OCI-LY3 (cell line): ENCODE data around the gene SIGLEC12.

ENCODE experiments used
- H2AFZ ChIP-seq: fragments of 200-600, 300-600 bp; shearing (Covaris generic); 2 replicates; pipeline ENCODE4 v1.6.0; 2014; ENCODE audit warnings: antibody characterized with exemption, low read depth, low read length
- H3K27ac ChIP-seq: fragments of 200-600, 300-600 bp; sonication (generic); 2 replicates; pipeline ENCODE4 v1.5.1; 2014; ENCODE audit warnings: mild to moderate bottlenecking, low read length, moderate library complexity, mixed read lengths
- H3K27me3 ChIP-seq: fragments of 200-600, 300-600 bp; sonication (generic); 2 replicates; pipeline ENCODE4 v1.6.1; 2014; ENCODE audit warnings: low read depth, low read length, mixed read lengths
- H3K36me3 ChIP-seq: fragments of 200-600, 300-600 bp; sonication (generic); replicated peaks from 2 replicates; pipeline ENCODE3; 2014; ENCODE audit warnings: low read depth, low read length, mixed read lengths
- H3K4me1 ChIP-seq: fragments of 300-600, 200-600 bp; sonication (generic); 2 replicates; pipeline ENCODE4 v1.6.1; 2014; ENCODE audit warnings: low read length, mixed read lengths
- H3K4me2 ChIP-seq: fragments of 200-600, 300-600 bp; sonication (generic); 2 replicates; pipeline ENCODE4 v1.6.1; 2014; ENCODE audit warnings: low read length, mixed read lengths
- H3K4me3 ChIP-seq: fragments of 300-600, 200-600 bp; sonication (generic); 2 replicates; pipeline ENCODE4 v1.5.1; 2014; ENCODE audit warnings: antibody characterized with exemption, mild to moderate bottlenecking, low read length, moderate library complexity
- H3K79me2 ChIP-seq: fragments of 300-600, 200-600 bp; shearing (Covaris generic); 2 replicates; pipeline ENCODE4 v1.6.1; 2014; ENCODE audit warnings: mild to moderate bottlenecking, low read length, mixed read lengths
- H3K9ac ChIP-seq: fragments of 300-600, 200-600 bp; shearing (Covaris generic); 2 replicates; pipeline ENCODE4 v1.6.0; 2014; ENCODE audit warnings: mild to moderate bottlenecking, low read length, moderate library complexity
- H3K9me3 ChIP-seq: fragments of 200-600, 300-600 bp; shearing (Covaris generic); 2 replicates; pipeline ENCODE4 v1.6.1; 2014; ENCODE audit warnings: low read length, mixed read lengths; ENCODE audit not compliant: insufficient read depth
- H4K20me1 ChIP-seq: fragments of 200-600, 300-600 bp; sonication (generic); 2 replicates; pipeline ENCODE4 v1.6.1; 2016; ENCODE audit warnings: low read length, mixed read lengths; ENCODE audit not compliant: insufficient read depth
- EZH2phosphoT487 ChIP-seq: fragments of 200-600 bp; shearing (Covaris generic); IDR thresholded peaks from 2 replicates; pipeline ENCODE4 v1.6.1; 2018; ENCODE audit warnings: antibody characterized with exemption, mixed run types, low read depth
- TF ChIP-seq, protein P1 (sequence below): fragments of 200-600, 300-600 bp; sonication (generic); IDR thresholded peaks from 2 replicates; pipeline ENCODE4 v1.5.1; 2014; ENCODE audit warnings: antibody characterized with exemption, low read length, low read depth

Gene SIGLEC12

DNA sequence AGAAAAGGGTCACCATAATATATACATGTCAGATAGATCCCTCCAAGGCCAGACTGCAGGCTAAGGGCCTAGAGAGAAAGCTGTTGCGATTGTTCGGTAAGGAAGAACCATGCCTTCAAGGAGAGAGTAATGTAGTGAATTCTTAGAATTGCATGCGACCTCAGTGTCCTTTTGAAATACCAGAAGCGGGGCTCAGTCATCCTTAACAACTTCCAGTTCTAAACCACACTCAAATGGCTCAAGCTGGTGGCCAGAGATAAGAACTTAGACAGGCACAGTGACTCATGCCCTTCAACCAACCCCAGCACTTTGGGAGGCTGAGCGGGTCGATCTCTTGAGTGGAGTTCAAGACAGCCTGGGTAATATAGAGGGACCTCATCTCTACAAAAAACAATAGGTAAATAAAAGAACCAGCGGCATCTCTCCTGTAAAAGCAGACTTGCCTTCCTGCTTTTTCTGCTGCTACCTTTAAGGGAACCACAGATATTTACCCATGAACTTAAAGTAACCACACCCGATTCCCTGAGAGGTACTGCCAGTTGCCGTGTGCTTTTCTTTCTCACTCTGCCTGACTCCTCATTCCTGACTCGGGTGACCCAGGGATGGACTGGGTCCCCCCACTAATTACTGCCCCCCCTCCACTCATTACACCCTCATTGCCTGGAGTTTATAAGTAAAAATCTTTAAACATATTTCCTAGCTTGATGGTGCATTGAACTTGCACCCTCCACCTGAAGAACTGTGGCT, 45.2 kb upstream of the SIGLEC12 start:
- Histone ChIP-seq H3K9ac (no peak overlapping the region), H4K20me1 (peaks cover 2% of the 10 kb centered on the region; the same call in 1 of the 2 replicates), H3K27me3 (peaks cover 57% of the 10 kb centered on the region), H3K4me3 (no peak overlapping the region), H2AFZ (no peak overlapping the region), H3K4me1 (peaks cover 19% of the 10 kb centered on the region), H3K9me3 (no peaks in the 10 kb centered on the region), H3K4me2 (no peak overlapping the region), H3K79me2 (no peaks in the 10 kb centered on the region), H3K27ac (no peak overlapping the region), H3K36me3 (no peaks in the 10 kb centered on the region)
- TF ChIP-seq, protein P1, sequence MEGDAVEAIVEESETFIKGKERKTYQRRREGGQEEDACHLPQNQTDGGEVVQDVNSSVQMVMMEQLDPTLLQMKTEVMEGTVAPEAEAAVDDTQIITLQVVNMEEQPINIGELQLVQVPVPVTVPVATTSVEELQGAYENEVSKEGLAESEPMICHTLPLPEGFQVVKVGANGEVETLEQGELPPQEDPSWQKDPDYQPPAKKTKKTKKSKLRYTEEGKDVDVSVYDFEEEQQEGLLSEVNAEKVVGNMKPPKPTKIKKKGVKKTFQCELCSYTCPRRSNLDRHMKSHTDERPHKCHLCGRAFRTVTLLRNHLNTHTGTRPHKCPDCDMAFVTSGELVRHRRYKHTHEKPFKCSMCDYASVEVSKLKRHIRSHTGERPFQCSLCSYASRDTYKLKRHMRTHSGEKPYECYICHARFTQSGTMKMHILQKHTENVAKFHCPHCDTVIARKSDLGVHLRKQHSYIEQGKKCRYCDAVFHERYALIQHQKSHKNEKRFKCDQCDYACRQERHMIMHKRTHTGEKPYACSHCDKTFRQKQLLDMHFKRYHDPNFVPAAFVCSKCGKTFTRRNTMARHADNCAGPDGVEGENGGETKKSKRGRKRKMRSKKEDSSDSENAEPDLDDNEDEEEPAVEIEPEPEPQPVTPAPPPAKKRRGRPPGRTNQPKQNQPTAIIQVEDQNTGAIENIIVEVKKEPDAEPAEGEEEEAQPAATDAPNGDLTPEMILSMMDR = no peak
- TF ChIP-seq EZH2phosphoT487 = no peak

DNA sequence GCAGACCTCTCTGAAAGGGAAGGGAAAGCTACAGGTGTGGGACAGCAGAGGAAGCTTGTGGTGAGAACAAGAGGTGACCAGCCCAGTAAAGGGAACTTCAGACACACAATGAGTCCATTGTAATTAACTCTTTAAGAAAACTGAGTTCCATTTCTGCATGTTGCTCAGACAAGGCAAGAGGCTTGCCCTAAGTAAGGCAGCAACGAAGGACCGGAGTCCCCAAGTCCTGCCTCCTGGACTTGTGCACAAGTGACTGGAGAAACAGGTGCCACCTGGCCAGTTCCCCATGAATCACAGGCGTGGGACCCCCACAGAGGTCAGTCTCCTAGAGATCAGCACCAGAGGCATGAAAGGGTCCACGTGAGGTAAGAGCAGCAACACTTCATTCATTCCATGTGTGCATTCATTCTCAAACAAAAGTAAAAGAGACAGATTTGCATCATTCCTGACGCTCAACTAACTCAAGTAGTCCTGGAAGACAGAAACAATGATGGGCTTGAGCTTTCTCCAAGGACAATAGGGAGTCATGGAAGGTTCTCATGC, 44.6 kb upstream of the SIGLEC12 start:
- H2AFZ ChIP-seq = no peak overlapping the region

DNA sequence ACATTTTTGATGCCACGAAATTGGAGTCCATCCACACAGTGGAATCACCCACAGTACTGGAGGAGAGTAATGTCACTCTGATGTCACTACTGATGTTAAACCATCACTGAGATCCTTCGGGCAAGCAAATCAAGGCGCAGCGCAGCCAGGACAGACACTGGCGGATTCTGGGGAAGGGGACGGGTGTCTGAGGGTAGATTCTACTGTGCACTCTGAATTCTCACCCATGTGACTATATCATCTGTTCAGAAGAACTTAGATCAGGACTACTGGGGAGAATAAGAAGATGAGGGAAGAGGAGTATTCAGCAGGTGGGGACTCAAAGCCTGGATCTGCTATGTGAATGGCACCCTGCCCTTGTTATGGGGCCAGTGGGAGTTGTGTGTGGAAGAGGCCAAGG, 42.4 kb upstream of the SIGLEC12 start:
- H3K27ac ChIP-seq = no peak overlapping the region
- H4K20me1 ChIP-seq = peaks cover 2% of the 10 kb centered on the region; the same call in 1 of the 2 replicates
- peaks cover 53% of the 10 kb centered on the region for H3K27me3 ChIP-seq
- no peaks in the 10 kb centered on the region for H3K36me3 ChIP-seq
- H3K4me2 ChIP-seq = no peak overlapping the region
- H3K9me3 ChIP-seq = no peaks in the 10 kb centered on the region
- TF ChIP-seq, protein P1 = no peak
- no peak for TF ChIP-seq EZH2phosphoT487
- H3K4me3 ChIP-seq = no peak overlapping the region
- no peaks in the 10 kb centered on the region for H3K4me1 ChIP-seq
- H3K79me2 ChIP-seq = no peaks in the 10 kb centered on the region
- H2AFZ ChIP-seq = no peak overlapping the region
- H3K9ac ChIP-seq = no peak overlapping the region

More for the DNA sequence above, 44.6 kb upstream of the SIGLEC12 start:
- H3K4me2 ChIP-seq = no peak overlapping the region
- no peak overlapping the region for H3K27ac ChIP-seq
- peaks cover 51% of the 10 kb centered on the region for H3K27me3 ChIP-seq
- no peaks in the 10 kb centered on the region for H3K9me3 ChIP-seq
- no peak overlapping the region for H3K9ac ChIP-seq
- no peaks in the 10 kb centered on the region for H3K79me2 ChIP-seq
- H3K4me1 ChIP-seq = peaks cover 13% of the 10 kb centered on the region
- TF ChIP-seq EZH2phosphoT487 = no peak
- TF ChIP-seq, protein P1 = no peak
- H3K4me3 ChIP-seq = no peak overlapping the region
- H4K20me1 ChIP-seq = peaks cover 2% of the 10 kb centered on the region; the same call in 1 of the 2 replicates
- H3K36me3 ChIP-seq = no peaks in the 10 kb centered on the region

DNA sequence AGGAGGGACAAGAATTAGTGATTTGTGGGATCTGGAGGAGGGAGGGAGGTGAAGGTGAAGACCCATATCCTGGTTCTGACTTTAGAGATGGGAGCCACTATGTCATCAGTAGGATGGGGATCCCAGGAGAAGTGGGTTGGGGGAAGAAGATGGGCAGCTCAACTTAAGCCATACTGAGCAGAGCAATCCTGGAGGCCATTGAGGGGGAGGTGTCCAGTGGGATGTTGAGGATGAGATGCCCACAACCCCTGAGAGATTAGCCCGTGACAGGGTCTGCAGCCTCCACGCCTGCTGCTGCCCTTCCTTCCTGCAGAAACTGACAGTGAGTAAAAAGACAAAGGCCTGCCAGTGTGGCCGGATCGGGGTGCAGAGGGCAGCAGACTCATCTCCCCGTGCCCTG, 41.1 kb upstream of the SIGLEC12 start:
- Histone ChIP-seq H3K9ac (no peak overlapping the region), H3K4me3 (no peak overlapping the region), H3K9me3 (no peaks in the 10 kb centered on the region), H2AFZ (no peak overlapping the region), H4K20me1 (peaks cover 2% of the 10 kb centered on the region; the same call in 1 of the 2 replicates), H3K36me3 (no peaks in the 10 kb centered on the region), H3K27ac (no peak overlapping the region), H3K27me3 (peaks cover 48% of the 10 kb centered on the region), H3K4me2 (no peak overlapping the region), H3K79me2 (no peaks in the 10 kb centered on the region), H3K4me1 (no peaks in the 10 kb centered on the region)
- TF ChIP-seq, protein P1 = no peak
- TF ChIP-seq EZH2phosphoT487 = no peak
